Activated gamma-delta T cell (primary cell): ENCODE data around the gene SNTB2.
A peak's percentile ranks its signal among the peaks of the same experiment; 100 is the strongest.
"Not testable (repeated sequence)": the region's sequence is repeated elsewhere in the genome, so short reads cannot be mapped to it uniquely, and the experiment has no call there.

Experiments used
- DNase-seq: peaks from one replicate; lab custom pipeline; 2025; lab: John Stamatoyannopoulos, UW

The SNTB2 gene

GRCh38 chr16:69286941-69287713, 100.2 kb downstream of the SNTB2 start:
- no peak for DNase-seq

- DNase-seq = not testable (repeated sequence)
Observed at GRCh38 chr16:69291657-69292056, 104.7 kb downstream of the SNTB2 start.

GRCh38 chr16:69293401-69293800, 106.4 kb downstream of the SNTB2 start:
- no peak for DNase-seq

- DNase-seq = no peak
Observed at GRCh38 chr16:69294051-69294450, 107.1 kb downstream of the SNTB2 start.

- not testable (repeated sequence) for DNase-seq
Observed at GRCh38 chr16:69296771-69297170, 109.8 kb downstream of the SNTB2 start.

GRCh38 chr16:69298261-69298660, 111.3 kb downstream of the SNTB2 start:
- no peak for DNase-seq

GRCh38 chr16:69301187-69301586, 114.2 kb downstream of the SNTB2 start:
- no peak for DNase-seq

- DNase-seq = no peak
Observed at GRCh38 chr16:69301861-69302260, 114.9 kb downstream of the SNTB2 start.

- no peak for DNase-seq
Observed at GRCh38 chr16:69302301-69302700, 115.3 kb downstream of the SNTB2 start.

GRCh38 chr16:69306031-69306430, 119.1 kb downstream of the SNTB2 start:
- DNase-seq = no peak

GRCh38 chr16:69307091-69307490, 120.1 kb downstream of the SNTB2 start:
- DNase-seq = no peak

- no peak for DNase-seq
Observed at GRCh38 chr16:69307856-69308255, 120.9 kb downstream of the SNTB2 start.

- no peak for DNase-seq
Observed at GRCh38 chr16:69309316-69309715, 122.4 kb downstream of the SNTB2 start.

- peak; percentile 90 for DNase-seq
Observed at GRCh38 chr16:69310653-69311532, 123.9 kb downstream of the SNTB2 start, which contains the start of gene VPS4A. TSS of gene VPS4A (plus strand) at chr16:69311350. CDS start at chr16:69311512, 162 bp downstream.

GRCh38 chr16:69311533-69312387, 124.8 kb downstream of the SNTB2 start:
- no peak for DNase-seq

- no peak for DNase-seq
Observed at GRCh38 chr16:69313469-69313868, 126.5 kb downstream of the SNTB2 start.

- DNase-seq = no peak
Observed at GRCh38 chr16:69314534-69314933, 127.6 kb downstream of the SNTB2 start.

- no peak for DNase-seq
Observed at GRCh38 chr16:69315486-69316311, 128.7 kb downstream of the SNTB2 start.

- DNase-seq = no peak
Observed at GRCh38 chr16:69316595-69317034, 129.7 kb downstream of the SNTB2 start.

- no peak for DNase-seq
Observed at GRCh38 chr16:69318177-69318910, 131.4 kb downstream of the SNTB2 start.
